Measurements from ENCODE around the gene F13B.
"Not testable (repeated sequence)": the region's sequence is repeated elsewhere in the genome, so short reads cannot be mapped to it uniquely, and the experiment has no call there.

Gene F13B

GRCh38 chr1:197042676-197043341 lies 24.3 kb downstream of the F13B start:
- no peak overlapping the region for H3K9ac ChIP-seq (ENCODE audit: low read depth, low read length)
- no peak overlapping the region for H3K4me3 ChIP-seq (ENCODE audit: low read length)
- H3K36me3 ChIP-seq (ENCODE audit: insufficient read depth, low read length) = no peaks in the 10 kb centered on the region
- no peaks in the 10 kb centered on the region for H3K9me3 ChIP-seq (ENCODE audit: insufficient read depth, low read depth, low read length)
- WGBS = 73% methylated on average over 2 of the region's 4 CpGs
- H3K4me1 ChIP-seq (ENCODE audit: insufficient read depth, low read length) = no peaks in the 10 kb centered on the region
- no peaks in the 10 kb centered on the region for H3K27me3 ChIP-seq (ENCODE audit: insufficient read depth, low read length)
- H3K27ac ChIP-seq (ENCODE audit: low read depth, low read length) = no peak overlapping the region

GRCh38 chr1:197041486-197042353 lies 25.3 kb downstream of the F13B start:
- WGBS = 93% methylated on average over 5 of the region's 7 CpGs
- Histone ChIP-seq H3K4me1 (ENCODE audit: insufficient read depth, low read length) (no peaks in the 10 kb centered on the region), H3K27ac (ENCODE audit: low read depth, low read length) (no peak overlapping the region), H3K27me3 (ENCODE audit: insufficient read depth, low read length) (no peaks in the 10 kb centered on the region), H3K36me3 (ENCODE audit: insufficient read depth, low read length) (no peaks in the 10 kb centered on the region), H3K4me3 (ENCODE audit: low read length) (no peak overlapping the region), H3K9ac (ENCODE audit: low read depth, low read length) (no peak overlapping the region), H3K9me3 (ENCODE audit: insufficient read depth, low read depth, low read length) (no peaks in the 10 kb centered on the region)

- WGBS = 95% methylated on average over 3 of the region's 3 CpGs
- Histone ChIP-seq H3K27me3 (ENCODE audit: insufficient read depth, low read length) (no peaks in the 10 kb centered on the region), H3K4me3 (ENCODE audit: low read length) (no peak overlapping the region), H3K27ac (ENCODE audit: low read depth, low read length) (no peak overlapping the region), H3K36me3 (ENCODE audit: insufficient read depth, low read length) (no peaks in the 10 kb centered on the region), H3K4me1 (ENCODE audit: insufficient read depth, low read length) (no peaks in the 10 kb centered on the region), H3K9ac (ENCODE audit: low read depth, low read length) (no peak overlapping the region), H3K9me3 (ENCODE audit: insufficient read depth, low read depth, low read length) (no peaks in the 10 kb centered on the region)
Observed at GRCh38 chr1:197036861-197037260, 30.2 kb downstream of the F13B start.

GRCh38 chr1:197034631-197035339 lies 32.3 kb downstream of the F13B start:
- not testable (repeated sequence) for H3K27ac ChIP-seq (ENCODE audit: low read depth, low read length); H3K4me3 ChIP-seq (ENCODE audit: low read length); H3K9ac ChIP-seq (ENCODE audit: low read depth, low read length); H3K27me3 ChIP-seq (ENCODE audit: insufficient read depth, low read length); H3K36me3 ChIP-seq (ENCODE audit: insufficient read depth, low read length); H3K9me3 ChIP-seq (ENCODE audit: insufficient read depth, low read depth, low read length); H3K4me1 ChIP-seq (ENCODE audit: insufficient read depth, low read length)
- 94% methylated on average over 6 of the region's 6 CpGs for WGBS

- Histone ChIP-seq H3K27me3 (ENCODE audit: insufficient read depth, low read length) (no peaks in the 10 kb centered on the region), H3K4me1 (ENCODE audit: insufficient read depth, low read length) (no peaks in the 10 kb centered on the region), H3K36me3 (ENCODE audit: insufficient read depth, low read length) (no peaks in the 10 kb centered on the region), H3K4me3 (ENCODE audit: low read length) (no peak overlapping the region), H3K9ac (ENCODE audit: low read depth, low read length) (no peak overlapping the region), H3K9me3 (ENCODE audit: insufficient read depth, low read depth, low read length) (no peaks in the 10 kb centered on the region), H3K27ac (ENCODE audit: low read depth, low read length) (no peak overlapping the region)
Observed at GRCh38 chr1:197029749-197030148, 37.3 kb downstream of the F13B start.

- Histone ChIP-seq H3K4me3 (ENCODE audit: low read length) (no peak overlapping the region), H3K4me1 (ENCODE audit: insufficient read depth, low read length) (no peaks in the 10 kb centered on the region), H3K36me3 (ENCODE audit: insufficient read depth, low read length) (no peaks in the 10 kb centered on the region), H3K27ac (ENCODE audit: low read depth, low read length) (no peak overlapping the region), H3K27me3 (ENCODE audit: insufficient read depth, low read length) (no peaks in the 10 kb centered on the region), H3K9ac (ENCODE audit: low read depth, low read length) (no peak overlapping the region), H3K9me3 (ENCODE audit: insufficient read depth, low read depth, low read length) (no peaks in the 10 kb centered on the region)
- WGBS = 94% methylated on average over 6 of the region's 6 CpGs
Observed at GRCh38 chr1:197027359-197027758, 39.7 kb downstream of the F13B start.

- H3K27ac ChIP-seq (ENCODE audit: low read depth, low read length) = no peak overlapping the region
- H3K4me3 ChIP-seq (ENCODE audit: low read length) = no peak overlapping the region
- H3K36me3 ChIP-seq (ENCODE audit: insufficient read depth, low read length) = no peaks in the 10 kb centered on the region
- no peaks in the 10 kb centered on the region for H3K9me3 ChIP-seq (ENCODE audit: insufficient read depth, low read depth, low read length)
- 100% methylated on average over 1 of the region's 1 CpG for WGBS
- H3K27me3 ChIP-seq (ENCODE audit: insufficient read depth, low read length) = no peaks in the 10 kb centered on the region
- H3K4me1 ChIP-seq (ENCODE audit: insufficient read depth, low read length) = no peaks in the 10 kb centered on the region
- H3K9ac ChIP-seq (ENCODE audit: low read depth, low read length) = no peak overlapping the region
Observed at GRCh38 chr1:197024460-197024859, 42.6 kb downstream of the F13B start.

- H3K36me3 ChIP-seq (ENCODE audit: insufficient read depth, low read length) = no peaks in the 10 kb centered on the region
- no peaks in the 10 kb centered on the region for H3K4me1 ChIP-seq (ENCODE audit: insufficient read depth, low read length)
- no peak overlapping the region for H3K4me3 ChIP-seq (ENCODE audit: low read length)
- no peaks in the 10 kb centered on the region for H3K27me3 ChIP-seq (ENCODE audit: insufficient read depth, low read length)
- no peak overlapping the region for H3K9ac ChIP-seq (ENCODE audit: low read depth, low read length)
- H3K27ac ChIP-seq (ENCODE audit: low read depth, low read length) = no peak overlapping the region
- WGBS = 40% methylated on average over 4 of the region's 4 CpGs
- no peaks in the 10 kb centered on the region for H3K9me3 ChIP-seq (ENCODE audit: insufficient read depth, low read depth, low read length)
Observed at GRCh38 chr1:197021716-197022115, 45.3 kb downstream of the F13B start.

GRCh38 chr1:197017558-197018146 lies 49.4 kb downstream of the F13B start:
- WGBS = 96% methylated on average over 8 of the region's 8 CpGs

GRCh38 chr1:197016751-197017150 lies 50.3 kb downstream of the F13B start:
- WGBS = 94% methylated on average over 1 of the region's 1 CpG
- no peaks in the 10 kb centered on the region for H3K36me3 ChIP-seq (ENCODE audit: insufficient read depth, low read length)
- no peak overlapping the region for H3K4me3 ChIP-seq (ENCODE audit: low read length)
- no peak overlapping the region for H3K27ac ChIP-seq (ENCODE audit: low read depth, low read length)
- no peaks in the 10 kb centered on the region for H3K27me3 ChIP-seq (ENCODE audit: insufficient read depth, low read length)
- no peaks in the 10 kb centered on the region for H3K4me1 ChIP-seq (ENCODE audit: insufficient read depth, low read length)
- H3K9me3 ChIP-seq (ENCODE audit: insufficient read depth, low read depth, low read length) = peaks cover 2% of the 10 kb centered on the region
- no peak overlapping the region for H3K9ac ChIP-seq (ENCODE audit: low read depth, low read length)

More at GRCh38 chr1:197017558-197018146, 49.4 kb downstream of the F13B start:
- Histone ChIP-seq H3K27me3 (ENCODE audit: insufficient read depth, low read length) (no peaks in the 10 kb centered on the region), H3K9ac (ENCODE audit: low read depth, low read length) (no peak overlapping the region), H3K4me3 (ENCODE audit: low read length) (no peak overlapping the region), H3K27ac (ENCODE audit: low read depth, low read length) (no peak overlapping the region), H3K36me3 (ENCODE audit: insufficient read depth, low read length) (no peaks in the 10 kb centered on the region), H3K9me3 (ENCODE audit: insufficient read depth, low read depth, low read length) (no peaks in the 10 kb centered on the region), H3K4me1 (ENCODE audit: insufficient read depth, low read length) (no peaks in the 10 kb centered on the region)

- Histone ChIP-seq H3K27me3 (ENCODE audit: insufficient read depth, low read length) (no peaks in the 10 kb centered on the region), H3K9ac (ENCODE audit: low read depth, low read length) (no peak overlapping the region), H3K36me3 (ENCODE audit: insufficient read depth, low read length) (no peaks in the 10 kb centered on the region), H3K4me3 (ENCODE audit: low read length) (no peak overlapping the region), H3K27ac (ENCODE audit: low read depth, low read length) (no peak overlapping the region), H3K9me3 (ENCODE audit: insufficient read depth, low read depth, low read length) (peaks cover 9% of the 10 kb centered on the region), H3K4me1 (ENCODE audit: insufficient read depth, low read length) (no peaks in the 10 kb centered on the region)
- WGBS = 95% methylated on average over 3 of the region's 3 CpGs
Observed at GRCh38 chr1:197013234-197013633, 53.8 kb downstream of the F13B start.
